GM23338 (cell line): Measurements from ENCODE around the gene MYNN. TPM values are rescaled to one million over a fixed set of nuclear protein-coding genes. Genes with fewer than 3 reads are reported as not detected.

Source experiments
- ATAC-seq: fragments of 200-7000 bp; cut with Tn5 transposase; 3 replicates; pipeline ENCODE4 v1.9.1; 2020
- DNase-seq: peaks from one replicate; pipeline ENCODE4 v3.0.0-alpha.2; 2015; ENCODE audit warnings: low spot score
- H2AFZ ChIP-seq: fragments of 200-600 bp; sonication (generic); 2 replicates; pipeline ENCODE4 v1.8.0; 2016; ENCODE audit warnings: antibody characterized with exemption, mild to moderate bottlenecking, moderate library complexity
- H3F3A ChIP-seq: fragments of 200-600 bp; sonication (generic); replicated peaks from 2 replicates; pipeline ENCODE4 v1.8.0; 2017; ENCODE audit warnings: antibody characterized with exemption, mixed run types, low read depth
- H3K27ac ChIP-seq: fragments of 200-600 bp; sonication (generic); 2 replicates; pipeline ENCODE4 v1.6.1; 2016; ENCODE audit warnings: low read depth
- H3K27me3 ChIP-seq: fragments of 200-600 bp; sonication (generic); 2 replicates; pipeline ENCODE4 v1.8.0; 2016; ENCODE audit warnings: mild to moderate bottlenecking, mixed run types, moderate library complexity; ENCODE audit not compliant: insufficient read depth
- H3K36me3 ChIP-seq: fragments of 200-600 bp; sonication (generic); 2 replicates; pipeline ENCODE4 v1.8.0; 2016; ENCODE audit warnings: mild to moderate bottlenecking; ENCODE audit not compliant: insufficient read depth
- H3K4me1 ChIP-seq: fragments of 200-600 bp; sonication (generic); 2 replicates; pipeline ENCODE4 v1.8.0; 2016; ENCODE audit warnings: mild to moderate bottlenecking, moderate library complexity; ENCODE audit not compliant: insufficient read depth
- H3K4me2 ChIP-seq: fragments of 200-600 bp; sonication (generic); 2 replicates; pipeline ENCODE4 v1.7.1; 2017; ENCODE audit warnings: mixed run types
- H3K4me3 ChIP-seq: fragments of 200-600 bp; sonication (generic); 2 replicates; pipeline ENCODE4 v1.6.1; 2016; ENCODE audit warnings: mixed run types
- H3K79me2 ChIP-seq: fragments of 200-600 bp; sonication (generic); replicated peaks from 2 replicates; pipeline ENCODE4 v1.8.0; 2017; ENCODE audit warnings: mild to moderate bottlenecking; ENCODE audit not compliant: insufficient read depth
- H3K9me2 ChIP-seq: fragments of 200-600 bp; sonication (generic); 2 replicates; pipeline ENCODE4 v1.8.0; 2017; ENCODE audit not compliant: insufficient read depth
- H4K20me1 ChIP-seq: fragments of 200-600 bp; sonication (generic); replicated peaks from 2 replicates; pipeline ENCODE4 v1.8.0; 2017; ENCODE audit warnings: mild to moderate bottlenecking; ENCODE audit not compliant: insufficient read depth
- H3K27ac Mint-ChIP-seq: 2 replicates; pipeline ENCODE4 v1.8.0; 2020; ENCODE audit warnings: inconsistent platforms, mild to moderate bottlenecking, moderate library complexity, mixed read lengths
- H3K27me3 Mint-ChIP-seq: 3 replicates; pipeline ENCODE4 v1.8.0; 2022; ENCODE audit warnings: low read depth, mild to moderate bottlenecking, moderate library complexity, mixed read lengths, inconsistent platforms; ENCODE audit not compliant: insufficient read depth, poor library complexity
- H3K36me3 Mint-ChIP-seq: 3 replicates; pipeline ENCODE4 v1.8.0; 2021; ENCODE audit warnings: low read depth, mild to moderate bottlenecking, inconsistent platforms, moderate library complexity, mixed read lengths
- H3K4me1 Mint-ChIP-seq: 3 replicates; pipeline ENCODE4 v1.8.0; 2020; ENCODE audit warnings: mild to moderate bottlenecking, inconsistent platforms, mixed read lengths
- H3K4me3 Mint-ChIP-seq: 3 replicates; pipeline ENCODE4 v1.8.0; 2021; ENCODE audit warnings: moderate library complexity, mild to moderate bottlenecking, inconsistent platforms, mixed read lengths
- H3K9me3 Mint-ChIP-seq: 3 replicates; pipeline ENCODE4 v1.8.0; 2020; ENCODE audit warnings: moderate library complexity, mild to moderate bottlenecking, inconsistent platforms, mixed read lengths
- CREB1 ChIP-seq: fragments of 250-450 bp; sonication (Bioruptor Pico); IDR thresholded peaks from 2 replicates; pipeline ENCODE4 v1.5.0; 2020; ENCODE audit warnings: low read depth, mild to moderate bottlenecking, moderate library complexity
- ETS1 ChIP-seq: IDR thresholded peaks from 2 replicates; pipeline ENCODE4 v1.6.1; 2016; ENCODE audit warnings: antibody characterized with exemption
- JUNB ChIP-seq: IDR thresholded peaks from one replicate; pipeline ENCODE4 v1.6.1; 2016; ENCODE audit warnings: antibody characterized with exemption; ENCODE audit not compliant: unreplicated experiment
- POLR2AphosphoS5 ChIP-seq: IDR thresholded peaks from 2 replicates; pipeline ENCODE4 v1.6.1; 2016; ENCODE audit warnings: antibody characterized with exemption, low read depth
- ZNF114 ChIP-seq: fragments of 250-450 bp; sonication (Bioruptor Pico); IDR thresholded peaks from 2 replicates; pipeline ENCODE4 v1.5.0; 2020; ENCODE audit warnings: mild to moderate bottlenecking, moderate library complexity
- ZNF462 ChIP-seq: fragments of 250-450 bp; sonication (Bioruptor Pico); IDR thresholded peaks from 2 replicates; pipeline ENCODE4 v1.5.0; 2020; ENCODE audit warnings: mild to moderate bottlenecking, moderate library complexity
- polyA plus RNA-seq: library from polyadenylated mRNA; unstranded; fragments of >200 nt; fragmentation: Nextera tagmentation; extraction: Ambion mirVana; gene quantifications from 2 replicates; pipeline ENCODE4 v1.2.1, GENCODE V29; 2016
- total RNA-seq: library from RNA; depleted of rRNA; stranded (reverse); fragments of >200 nt; shearing (Covaris generic); gene quantifications from 2 replicates; pipeline ENCODE4 v1.2.3, GENCODE V29; 2014
- TF ChIP-seq, protein P1 (sequence below), 2 experiments: fragments of 200-600 bp in 1 of 2; sonication (generic) in 1 of 2; conservative IDR thresholded peaks; 2 replicates each; pipeline versions ENCODE4 v1.5.1 to v1.6.1; 2016 to 2017; ENCODE audit warnings: antibody characterized with exemption in 2 of 2, low read depth in 2 of 2, mild to moderate bottlenecking in 2 of 2, moderate library complexity in 1 of 2

The MYNN gene
- total and polyA plus RNA-seq, 2 experiments from 2014 or later: 14.2 to 19.4 TPM

GRCh38 chr3:169750665-169751064 lies 22.5 kb upstream of the MYNN start:
- Histone ChIP-seq H3K4me3 (no peak overlapping the region), H3F3A (no peaks in the 10 kb centered on the region), H3K4me1 (no peaks in the 10 kb centered on the region), H2AFZ (no peak overlapping the region), H3K27me3 (no peaks in the 10 kb centered on the region), H3K4me2 (no peak overlapping the region), H3K79me2 (no peaks in the 10 kb centered on the region), H3K27ac (no peak overlapping the region), H3K36me3 (no peaks in the 10 kb centered on the region), H3K9me2 (no peaks in the 10 kb centered on the region), H4K20me1 (no peaks in the 10 kb centered on the region)
- no peaks in the 10 kb centered on the region for H3K9me3 Mint-ChIP-seq
- TF ChIP-seq ZNF114 (CRISPR knock-in tag): no peak
- TF ChIP-seq CREB1 (CRISPR knock-in tag): no peak
- TF ChIP-seq ZNF462 (CRISPR knock-in tag): no peak
- no peak for TF ChIP-seq ETS1
- no peak for TF ChIP-seq JUNB
- TF ChIP-seq POLR2AphosphoS5: no peak
- TF ChIP-seq, protein P1, sequence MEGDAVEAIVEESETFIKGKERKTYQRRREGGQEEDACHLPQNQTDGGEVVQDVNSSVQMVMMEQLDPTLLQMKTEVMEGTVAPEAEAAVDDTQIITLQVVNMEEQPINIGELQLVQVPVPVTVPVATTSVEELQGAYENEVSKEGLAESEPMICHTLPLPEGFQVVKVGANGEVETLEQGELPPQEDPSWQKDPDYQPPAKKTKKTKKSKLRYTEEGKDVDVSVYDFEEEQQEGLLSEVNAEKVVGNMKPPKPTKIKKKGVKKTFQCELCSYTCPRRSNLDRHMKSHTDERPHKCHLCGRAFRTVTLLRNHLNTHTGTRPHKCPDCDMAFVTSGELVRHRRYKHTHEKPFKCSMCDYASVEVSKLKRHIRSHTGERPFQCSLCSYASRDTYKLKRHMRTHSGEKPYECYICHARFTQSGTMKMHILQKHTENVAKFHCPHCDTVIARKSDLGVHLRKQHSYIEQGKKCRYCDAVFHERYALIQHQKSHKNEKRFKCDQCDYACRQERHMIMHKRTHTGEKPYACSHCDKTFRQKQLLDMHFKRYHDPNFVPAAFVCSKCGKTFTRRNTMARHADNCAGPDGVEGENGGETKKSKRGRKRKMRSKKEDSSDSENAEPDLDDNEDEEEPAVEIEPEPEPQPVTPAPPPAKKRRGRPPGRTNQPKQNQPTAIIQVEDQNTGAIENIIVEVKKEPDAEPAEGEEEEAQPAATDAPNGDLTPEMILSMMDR (conservative IDR thresholded peaks at IDR 0.05; ENCODE audit: low read depth in 2 of 2): no peak
- ATAC-seq (no peak), DNase-seq (no peak)
- H3K36me3 Mint-ChIP-seq: no peaks in the 10 kb centered on the region
- H3K27me3 Mint-ChIP-seq: no peaks in the 10 kb centered on the region
- no peak overlapping the region for H3K4me3 Mint-ChIP-seq
- no peak overlapping the region for H3K27ac Mint-ChIP-seq
- peaks cover 4% of the 10 kb centered on the region; the same call in 2 of the 3 replicates for H3K4me1 Mint-ChIP-seq
